Lung (tissue), 12 donors: ENCODE measurements around the gene ZDHHC1. TPM values are rescaled to one million over a fixed set of nuclear protein-coding genes. Genes with fewer than 3 reads are reported as not detected.

Source experiments
- ATAC-seq: fragments of 200-7000 bp; cut with Tn5 transposase; one replicate; pipeline ENCODE4 v1.9.1; 2020; ENCODE audit warnings: moderate number of reproducible peaks; ENCODE audit not compliant: insufficient read depth, low FRiP score
- DNase-seq, 3 donors: peaks; one replicate each; pipeline ENCODE4 v3.0.0-alpha.2; 2013 to 2017
- H3K27ac ChIP-seq, 2 donors: one replicate each; pipeline ENCODE4 v1.5.1; 2013; ENCODE audit warnings: mild to moderate bottlenecking in 2 of 2, moderate library complexity in 2 of 2, control low read depth in 1 of 2, inconsistent platforms in 1 of 2, low read depth in 1 of 2, low read length in 1 of 2
- H3K27me3 ChIP-seq, 3 donors: one replicate each; pipeline ENCODE4 v1.5.1; 2013; ENCODE audit warnings: low read length in 2 of 3; ENCODE audit not compliant: control insufficient read depth in 3 of 3, insufficient read depth in 3 of 3
- H3K36me3 ChIP-seq, 4 donors: one replicate each; pipeline ENCODE4 v1.5.1; 2013; ENCODE audit warnings: low read length in 4 of 4, mild to moderate bottlenecking in 1 of 4, moderate library complexity in 1 of 4; ENCODE audit not compliant: control insufficient read depth in 4 of 4, insufficient read depth in 4 of 4
- H3K4me1 ChIP-seq, 5 donors: one replicate each; pipeline ENCODE4 v1.5.1; 2013; ENCODE audit warnings: low read length in 5 of 5, mild to moderate bottlenecking in 2 of 5, moderate library complexity in 1 of 5; ENCODE audit not compliant: control insufficient read depth in 5 of 5, insufficient read depth in 5 of 5
- H3K4me3 ChIP-seq: one replicate; pipeline ENCODE4 v1.5.1; 2013; ENCODE audit warnings: mild to moderate bottlenecking, control low read depth, moderate library complexity
- H3K9ac ChIP-seq, 2 donors: one replicate each; pipeline ENCODE4 v1.5.1; 2013; ENCODE audit warnings: low read length in 2 of 2, control low read depth in 1 of 2; ENCODE audit not compliant: insufficient read depth in 1 of 2
- H3K9me3 ChIP-seq, 4 donors: one replicate each; pipeline ENCODE4 v1.5.1; 2013; ENCODE audit warnings: low read length in 3 of 4, mild to moderate bottlenecking in 1 of 4, moderate library complexity in 1 of 4; ENCODE audit not compliant: control insufficient read depth in 4 of 4, insufficient read depth in 3 of 4
- CTCF ChIP-seq: IDR thresholded peaks from 2 replicates; pipeline ENCODE4 v1.5.1; 2012; ENCODE audit warnings: mild to moderate bottlenecking; ENCODE audit errors: control extremely low read depth, extremely low read depth
- WGBS, 2 donors: extraction: QIAGEN DNeasy Blood & Tissue Kit; methylation state at CpG; one replicate each; pipeline ENCODE4 v1.1.7; 2013; 5-methylcytosine and 5-hydroxymethylcytosine counted together
- polyA plus RNA-seq, 2 donors: library from polyadenylated mRNA; stranded (reverse); fragments of 200-250 nt; gene quantifications; one replicate each; pipeline ENCODE4 v1.2.1, GENCODE V29; 2013
- total RNA-seq, 2 donors: library from RNA; depleted of rRNA in 1 of 2; stranded (reverse); fragments of >200 nt in 1 of 2; gene quantifications; one replicate each; pipeline ENCODE4 v1.2.1, GENCODE V29; 2014 to 2021
- donor health status: control.
- donor health status: control.
- donor health status: Bipolar disorder and iron deficiency.
- donor health status: healthy.
- donor health status: DM: yes; HTN: yes; CAD: no.

ZDHHC1 gene
- total and polyA plus RNA-seq, 4 donors = 10.9 to 31.8 (median 21.2) TPM

- Histone ChIP-seq H3K9ac (no peak overlapping the region), H3K27ac (no peak overlapping the region), H3K4me3 (no peak overlapping the region), H3K27me3 (peaks cover 0 to 2% (median 0%) of the 10 kb centered on the region in 3 donors), H3K36me3 (no peaks in the 10 kb centered on the region), H3K9me3 (no peaks in the 10 kb centered on the region), H3K4me1 (peaks cover 0 to 14% (median 0%) of the 10 kb centered on the region in 5 donors)
- 84 to 92% methylated on average over 5 of the region's 5 CpGs for WGBS, 2 donors
- ATAC-seq (no peak), DNase-seq (no peak)
- TF ChIP-seq CTCF = no peak
These were observed 6.7 kb upstream of the ZDHHC1 start for GRCh38 chr16:67423015-67423414.

GRCh38 chr16:67421030-67421429 lies 4.8 kb upstream of the ZDHHC1 start:
- Histone ChIP-seq H3K9ac (no peak overlapping the region), H3K4me1 (peaks cover 0 to 20% (median 0%) of the 10 kb centered on the region in 5 donors), H3K27me3 (peaks cover 0 to 2% (median 0%) of the 10 kb centered on the region in 3 donors), H3K9me3 (no peaks in the 10 kb centered on the region), H3K36me3 (no peaks in the 10 kb centered on the region), H3K27ac (no peak overlapping the region), H3K4me3 (no peak overlapping the region)
- TF ChIP-seq CTCF = no peak
- WGBS, 2 donors = 85 to 86% methylated on average over 4 of the region's 4 CpGs
- DNase-seq = no peak
- ATAC-seq = no peak

- peaks cover 0 to 2% (median 0%) of the 10 kb centered on the region in 3 donors for H3K27me3 ChIP-seq
- no peak overlapping the region for H3K9ac ChIP-seq
These were observed 3.7 kb upstream of the ZDHHC1 start for GRCh38 chr16:67419931-67420330.

More at GRCh38 chr16:67419931-67420330, 3.7 kb upstream of the ZDHHC1 start:
- Histone ChIP-seq H3K9me3 (no peaks in the 10 kb centered on the region), H3K27ac (no peak overlapping the region), H3K36me3 (no peaks in the 10 kb centered on the region), H3K4me3 (no peak overlapping the region), H3K4me1 (peaks cover 0 to 20% (median 0%) of the 10 kb centered on the region in 5 donors)
- DNase-seq (no peak), ATAC-seq (no peak)
- no peak for TF ChIP-seq CTCF
- 83 to 86% methylated on average over 3 of the region's 3 CpGs for WGBS, 2 donors
